ENCODE results near the gene WSCD2.

Gene WSCD2

DNA sequence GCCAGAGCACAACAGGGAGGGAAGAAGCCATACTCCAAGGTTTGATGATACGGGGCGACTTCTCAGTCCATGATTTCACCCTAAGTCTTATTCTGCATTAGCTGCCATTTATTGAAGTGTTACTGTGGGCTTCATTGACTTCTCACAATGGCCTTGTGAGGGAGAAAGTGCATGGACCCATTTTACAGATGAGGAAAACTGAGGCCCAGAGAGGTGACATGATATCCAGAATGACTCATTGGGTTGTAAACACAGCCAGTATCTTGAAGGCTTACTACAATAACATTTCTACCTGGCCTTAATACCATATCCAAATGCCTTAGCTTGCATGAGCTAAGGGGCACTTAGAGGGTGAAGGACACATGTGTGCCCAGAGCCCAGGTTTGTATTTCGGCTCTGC is 109.4 kb downstream of the WSCD2 start:
- no peak for DNase-seq

DNA sequence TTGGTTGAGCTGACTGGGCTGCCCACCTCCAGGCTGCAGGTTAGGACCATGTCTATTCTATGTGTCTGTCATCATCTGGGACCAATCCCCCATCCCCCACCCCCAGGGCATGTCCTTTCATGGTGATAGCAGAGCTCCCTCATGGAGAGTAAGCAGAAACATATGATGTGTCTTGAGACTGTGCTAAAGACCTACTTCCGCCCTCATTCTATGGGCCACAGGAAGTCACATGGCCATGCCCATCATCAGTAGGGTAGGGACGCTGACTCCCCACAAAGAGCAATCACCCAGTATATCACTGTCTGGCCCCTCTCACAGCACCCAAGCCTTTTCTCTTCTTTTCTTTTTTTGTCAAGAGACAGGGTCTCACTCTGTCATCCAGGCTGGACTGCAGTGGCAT is 110.3 kb downstream of the WSCD2 start:
- DNase-seq = no peak

DNA sequence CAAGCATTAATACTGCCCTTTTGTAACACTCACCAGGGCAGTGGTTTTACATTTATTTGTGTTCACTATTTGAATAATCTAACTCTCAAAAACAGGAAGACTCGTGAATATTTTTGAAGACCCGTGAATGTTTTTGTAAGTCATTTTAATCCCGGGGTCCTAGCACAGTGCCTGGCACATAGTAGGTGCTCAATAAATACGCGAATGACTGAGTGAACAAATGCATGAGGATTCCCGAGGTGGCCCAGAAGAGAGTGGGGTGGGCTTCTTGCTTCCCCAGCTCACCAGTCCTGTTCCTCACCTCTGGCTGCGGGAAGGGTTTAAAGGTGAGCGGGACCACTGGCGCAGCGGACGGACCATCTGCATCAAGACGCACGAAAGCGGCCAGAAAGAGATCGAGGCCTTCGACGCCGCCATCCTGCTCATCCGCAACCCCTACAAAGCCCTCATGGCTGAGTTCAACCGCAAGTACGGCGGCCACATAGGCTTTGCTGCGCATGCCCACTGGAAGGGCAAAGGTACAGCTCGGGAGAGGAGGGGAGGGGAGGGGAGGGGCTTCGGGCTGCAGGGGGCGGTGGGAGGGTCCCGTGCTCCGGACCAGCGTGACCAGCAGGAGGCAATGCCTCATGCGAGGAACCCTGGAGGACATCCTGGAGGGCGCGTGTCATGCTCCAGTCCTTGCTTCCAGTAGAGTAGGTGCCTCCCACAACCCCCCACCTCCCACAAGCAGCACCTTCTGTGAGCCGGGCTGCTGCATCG is 111.1 kb downstream of the WSCD2 start:
- DNase-seq = no peak

DNA sequence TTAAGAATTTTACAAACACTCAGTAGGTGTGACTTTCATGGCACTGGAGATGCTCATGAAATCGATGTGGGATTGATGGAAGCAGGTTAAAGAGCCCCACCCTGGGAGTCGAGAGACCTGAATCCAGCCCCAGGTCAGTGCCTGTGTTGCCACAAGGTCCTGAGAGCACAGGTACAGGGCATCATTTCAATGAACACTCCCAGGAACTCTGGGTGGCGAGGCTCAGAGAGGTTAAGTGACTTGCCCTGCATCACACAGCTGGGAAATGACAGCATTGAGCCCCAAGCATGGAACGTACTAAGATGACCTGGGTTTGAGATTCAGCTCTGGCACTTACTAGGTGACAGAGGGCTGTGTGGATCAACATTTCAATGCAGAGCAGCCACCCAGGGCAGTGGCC is 111.8 kb downstream of the WSCD2 start:
- DNase-seq = no peak

DNA sequence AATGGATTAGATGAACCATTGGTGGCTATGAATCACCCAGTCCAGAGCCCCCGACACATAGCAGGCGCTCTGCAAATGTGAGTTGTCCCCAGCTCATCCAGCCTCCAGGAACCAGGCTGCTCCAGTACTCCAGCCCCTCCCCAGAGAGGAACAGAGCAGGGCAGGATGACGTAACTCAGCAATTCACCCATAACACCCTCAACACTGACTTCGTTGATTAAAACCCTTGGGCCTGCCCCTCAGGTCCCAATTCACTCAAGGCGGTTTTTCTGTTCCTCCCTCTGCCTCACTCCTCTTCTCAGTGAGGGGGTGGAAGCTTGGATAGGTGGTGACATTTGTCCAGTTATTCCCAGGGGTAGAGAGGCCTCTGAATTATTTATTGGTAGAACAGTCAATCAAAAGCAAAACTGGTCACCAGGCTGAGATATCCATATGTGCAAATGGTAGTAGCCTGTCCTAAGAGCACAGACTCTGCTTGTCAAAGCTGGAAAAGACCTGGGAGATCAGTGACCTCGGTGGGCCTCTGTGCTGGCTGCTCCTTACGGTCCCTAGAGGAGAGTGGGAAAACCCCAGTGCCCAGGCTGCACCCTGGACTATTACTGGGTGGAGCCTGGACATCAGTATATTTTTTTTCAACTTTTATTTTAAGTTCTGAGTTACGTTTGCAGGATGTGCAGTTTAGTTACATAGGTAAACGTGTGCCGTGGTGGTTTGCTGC is 113.1 kb downstream of the WSCD2 start:
- DNase-seq = no peak

DNA sequence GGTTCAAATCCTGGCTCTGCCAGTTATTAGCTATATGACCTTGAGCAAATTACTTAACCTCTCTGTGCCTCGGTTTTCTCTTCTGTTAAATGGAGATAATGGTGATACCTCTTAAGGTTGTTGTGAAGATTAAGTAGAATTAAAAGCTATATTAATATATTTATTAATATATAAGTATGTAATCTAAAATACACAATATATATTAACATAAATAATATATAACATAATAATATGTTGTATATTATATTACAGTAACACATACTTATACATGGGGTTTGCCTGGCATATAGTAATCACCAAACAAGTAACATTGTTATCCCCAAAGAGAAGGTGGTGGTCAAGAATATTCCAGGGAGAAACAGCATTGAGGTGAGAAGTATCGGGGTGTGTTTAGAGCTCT is 118.0 kb downstream of the WSCD2 start:
- no peak for DNase-seq

DNA sequence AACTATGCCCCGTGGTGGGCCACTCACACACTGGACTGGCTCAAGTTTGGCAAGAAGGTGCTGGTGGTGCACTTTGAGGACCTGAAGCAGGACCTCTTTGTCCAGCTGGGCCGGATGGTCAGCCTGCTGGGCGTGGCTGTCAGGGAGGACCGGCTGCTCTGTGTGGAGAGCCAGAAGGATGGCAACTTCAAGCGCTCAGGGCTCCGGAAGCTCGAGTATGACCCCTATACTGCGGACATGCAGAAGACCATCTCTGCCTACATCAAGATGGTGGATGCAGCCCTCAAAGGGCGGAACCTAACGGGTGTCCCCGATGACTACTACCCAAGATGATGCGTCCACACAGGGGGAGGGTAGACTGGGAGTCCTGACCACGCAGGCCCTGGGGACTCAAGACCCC is 118.9 kb downstream of the WSCD2 start:
- DNase-seq = no peak

DNA sequence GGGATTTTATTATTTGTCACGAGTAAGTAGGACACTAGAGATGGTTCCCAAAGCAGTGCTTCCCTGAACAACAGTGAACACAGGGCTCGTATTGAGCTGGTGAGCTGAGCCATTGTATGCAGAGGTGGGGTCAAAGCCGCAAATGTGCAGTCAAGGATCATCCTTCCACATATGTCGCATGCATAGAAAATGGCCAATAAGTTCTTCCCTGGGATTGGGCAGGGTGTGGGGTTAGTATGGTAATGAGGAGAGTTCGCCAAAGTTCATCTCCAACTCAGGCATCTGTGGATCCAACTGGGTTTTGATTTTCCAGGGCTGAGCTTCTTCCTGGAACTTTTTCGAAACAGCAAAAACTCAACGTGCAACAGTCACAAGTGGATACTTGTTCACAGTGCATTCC is 123.4 kb downstream of the WSCD2 start:
- DNase-seq = no peak

DNA sequence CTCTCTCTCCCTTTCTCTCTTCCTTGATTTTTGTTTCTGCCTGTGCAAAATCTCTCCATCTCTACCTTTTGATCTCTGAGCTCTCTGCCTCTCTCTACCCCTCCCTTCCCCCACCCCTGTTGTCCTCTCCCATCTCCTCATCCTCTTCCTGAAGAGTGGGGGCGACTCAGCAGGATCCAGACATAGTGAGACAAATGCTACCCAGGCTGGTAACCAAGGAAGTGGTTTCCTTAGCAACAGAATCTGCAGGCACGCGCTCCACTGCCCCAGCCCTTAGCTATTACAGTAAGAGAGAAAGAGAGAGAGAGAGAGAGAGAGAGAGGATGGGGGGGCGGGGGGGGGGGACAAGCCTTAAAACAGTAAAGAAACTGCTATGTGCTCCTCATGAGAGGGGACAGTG is 124.5 kb downstream of the WSCD2 start:
- DNase-seq = no peak

DNA sequence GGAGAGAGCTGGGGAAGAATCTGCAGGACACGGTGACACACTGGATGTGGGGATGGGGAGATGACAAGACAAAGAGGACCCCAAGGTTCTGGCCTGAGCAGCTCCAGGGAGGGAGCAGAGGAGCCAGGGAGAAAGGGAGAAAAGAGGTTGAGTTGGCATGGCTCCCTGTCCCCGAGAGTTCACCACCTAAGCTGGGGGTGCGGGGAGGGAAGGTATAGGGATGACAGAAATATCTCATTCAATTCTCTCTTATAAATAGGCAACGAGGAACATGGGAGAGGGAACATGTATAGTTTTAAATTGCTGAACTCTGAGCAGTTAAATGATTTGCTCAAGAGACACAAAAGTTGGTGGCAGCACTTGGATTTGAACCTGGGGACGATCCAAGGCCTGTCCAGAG is 124.9 kb downstream of the WSCD2 start:
- DNase-seq = no peak

DNA sequence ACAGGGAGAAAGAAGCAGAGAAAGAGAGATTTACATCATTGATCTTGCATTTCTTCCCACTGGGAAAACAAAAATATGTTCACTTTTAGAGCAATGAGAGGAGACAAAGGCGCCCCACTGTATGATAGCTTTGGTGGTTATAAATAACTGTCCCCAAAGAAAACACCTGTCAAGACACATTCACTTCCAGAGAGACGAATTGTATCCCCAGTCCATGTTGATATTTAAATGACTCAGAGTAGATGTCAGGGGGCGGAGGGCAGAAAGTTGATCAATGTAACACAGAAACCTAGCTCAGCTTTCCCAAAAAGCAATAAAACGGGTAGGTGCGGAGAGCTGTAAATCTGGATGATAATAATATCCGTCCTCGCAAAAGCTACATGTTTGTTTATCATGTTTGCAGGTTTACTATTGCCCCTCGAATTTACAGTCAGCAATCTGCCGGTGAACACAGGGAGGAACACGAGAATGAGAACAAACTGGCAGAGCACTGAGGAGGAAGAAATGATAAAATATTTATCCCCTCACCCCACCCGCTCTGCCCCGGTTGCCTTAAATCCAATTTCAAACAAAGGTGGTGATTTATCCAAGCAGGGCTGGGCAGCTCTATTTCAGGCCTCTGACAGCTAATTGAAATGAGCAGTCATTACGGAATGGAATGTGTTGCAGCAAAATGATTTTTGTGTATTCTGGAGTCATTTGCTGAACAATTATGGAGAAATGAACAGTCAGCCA is 125.6 kb downstream of the WSCD2 start:
- DNase-seq = no peak

DNA sequence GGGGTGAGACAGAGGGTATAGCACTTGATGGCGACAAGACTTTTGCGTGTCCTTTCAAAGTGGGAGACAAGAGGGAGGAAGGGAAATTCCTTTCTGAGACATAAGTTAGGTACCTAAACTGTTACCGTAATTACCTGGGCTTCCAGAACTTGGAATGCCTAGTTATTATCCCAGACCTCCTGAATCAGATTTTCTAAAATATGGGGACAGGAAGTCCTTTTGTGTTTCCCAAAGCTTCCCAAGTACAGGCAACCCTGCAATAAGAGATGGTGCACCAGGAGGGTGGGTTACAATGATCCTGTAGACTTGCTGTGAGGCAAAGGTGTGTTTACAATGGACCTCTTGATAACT is 126.1 kb downstream of the WSCD2 start:
- DNase-seq = no peak

DNA sequence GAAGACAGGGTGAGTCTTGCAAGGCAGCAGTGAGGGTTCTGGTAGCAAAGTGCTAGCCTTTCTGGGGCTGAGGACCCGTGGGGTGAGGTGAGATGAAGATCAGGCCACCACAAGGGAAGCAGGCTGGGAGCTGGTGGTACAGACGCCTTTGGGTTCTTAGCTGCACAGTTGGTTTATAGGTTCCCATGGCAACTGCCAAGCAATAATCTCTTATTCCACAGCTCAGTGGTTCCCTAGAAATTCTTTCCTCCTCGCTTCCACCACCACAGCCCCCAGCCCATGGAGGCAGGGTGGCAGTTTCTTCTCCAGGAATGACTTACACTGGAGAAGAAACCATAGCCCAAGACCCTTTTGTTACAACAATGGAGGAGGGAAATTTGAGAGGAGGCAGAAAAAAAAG is 127.9 kb downstream of the WSCD2 start:
- DNase-seq = no peak

DNA sequence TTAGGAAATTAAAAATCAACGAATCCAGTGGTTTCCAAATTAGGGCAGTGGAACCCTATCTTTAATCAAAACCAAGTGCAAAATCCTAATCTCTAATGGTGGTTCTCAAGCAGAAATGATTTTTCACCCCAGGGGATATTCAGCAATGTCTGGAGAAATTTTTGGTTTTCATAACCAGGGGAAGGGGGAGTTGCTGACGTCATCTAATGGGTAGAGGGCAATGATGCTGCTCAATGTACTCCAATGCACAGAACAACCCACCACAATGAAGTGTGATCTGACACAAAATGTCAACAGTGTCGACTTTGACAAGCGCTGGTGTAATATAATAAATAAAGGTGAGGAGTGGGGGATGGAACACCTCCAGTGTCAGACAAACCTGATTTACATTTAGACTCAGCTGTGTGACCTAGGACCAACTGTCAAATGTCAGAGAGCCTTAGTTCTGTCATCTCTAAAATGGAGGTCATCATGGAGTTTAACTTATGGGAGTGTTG is 128.6 kb downstream of the WSCD2 start:
- DNase-seq = no peak

DNA sequence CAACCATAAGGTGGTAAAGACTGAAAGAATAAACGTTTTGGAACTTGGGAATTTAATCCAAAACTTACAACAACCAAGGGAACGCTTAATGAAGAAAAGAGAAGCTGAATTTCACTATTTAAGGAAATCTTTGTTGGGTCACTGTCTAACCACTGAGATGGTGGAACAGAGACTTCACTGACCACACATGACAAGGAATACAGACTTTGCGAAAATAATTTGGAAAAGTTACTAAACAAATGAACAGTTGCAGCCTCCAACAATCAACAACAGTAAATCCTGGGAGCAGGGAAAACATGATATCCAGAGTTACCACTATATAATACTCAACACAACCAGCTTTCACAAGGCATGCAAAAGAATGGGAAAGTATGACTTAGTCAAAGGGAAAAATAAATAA is 131.0 kb downstream of the WSCD2 start:
- DNase-seq = no peak

DNA sequence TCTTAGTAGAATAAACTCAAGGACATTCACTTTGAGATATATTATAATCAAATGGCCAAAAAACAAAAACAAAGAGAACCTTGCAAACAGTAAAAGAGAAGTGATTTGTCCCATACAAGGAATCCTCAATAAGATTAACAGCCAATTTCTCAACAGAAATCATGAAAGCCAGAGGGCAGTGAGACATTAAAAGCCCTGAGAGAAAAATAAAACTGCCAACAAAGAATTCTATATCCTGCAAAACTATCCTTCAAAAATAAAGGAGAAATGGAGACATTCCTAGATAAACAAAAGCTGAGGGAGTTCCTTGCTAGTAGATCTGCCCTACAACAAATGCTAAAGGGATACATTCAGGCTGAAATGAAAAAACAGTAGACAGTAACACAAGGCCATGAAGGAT is 131.9 kb downstream of the WSCD2 start:
- DNase-seq = no peak

DNA sequence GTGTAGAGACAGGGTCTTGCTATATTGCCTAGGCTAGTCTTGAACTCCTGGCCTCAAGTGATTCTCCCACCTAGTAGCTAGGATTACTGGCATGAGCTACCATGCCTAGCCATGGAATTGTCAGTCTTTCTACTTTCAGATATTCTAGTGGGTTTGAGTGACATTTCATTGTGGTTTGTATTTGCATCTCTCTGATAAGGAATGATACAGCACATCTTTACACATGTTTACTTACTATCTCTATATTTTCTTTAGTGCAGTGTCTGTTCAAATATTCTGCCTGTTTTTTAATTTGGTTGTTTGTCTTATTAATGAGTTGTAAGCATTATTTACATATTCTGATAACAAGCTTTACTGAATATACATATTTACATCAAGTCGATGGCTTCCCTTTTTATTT is 136.4 kb downstream of the WSCD2 start:
- no peak for DNase-seq

DNA sequence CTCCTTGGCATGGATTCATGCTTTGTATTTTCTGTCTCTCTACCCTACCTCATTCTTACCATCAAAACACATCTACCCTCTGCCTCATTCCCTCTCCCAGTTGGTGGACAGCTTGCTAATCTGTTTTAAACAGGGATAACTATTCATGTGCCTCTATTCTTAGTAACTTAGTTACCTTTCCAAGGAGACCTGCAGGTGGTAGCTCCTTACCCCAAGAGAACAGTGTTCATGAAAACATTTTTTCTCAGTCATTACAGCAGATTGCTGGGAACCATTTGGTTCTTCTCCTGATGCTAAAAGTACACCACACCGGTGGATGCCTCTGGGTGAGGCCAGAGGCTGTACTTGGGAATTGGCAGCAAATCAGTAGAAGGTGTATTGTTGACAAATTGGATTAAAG is 137.0 kb downstream of the WSCD2 start:
- no peak for DNase-seq

DNA sequence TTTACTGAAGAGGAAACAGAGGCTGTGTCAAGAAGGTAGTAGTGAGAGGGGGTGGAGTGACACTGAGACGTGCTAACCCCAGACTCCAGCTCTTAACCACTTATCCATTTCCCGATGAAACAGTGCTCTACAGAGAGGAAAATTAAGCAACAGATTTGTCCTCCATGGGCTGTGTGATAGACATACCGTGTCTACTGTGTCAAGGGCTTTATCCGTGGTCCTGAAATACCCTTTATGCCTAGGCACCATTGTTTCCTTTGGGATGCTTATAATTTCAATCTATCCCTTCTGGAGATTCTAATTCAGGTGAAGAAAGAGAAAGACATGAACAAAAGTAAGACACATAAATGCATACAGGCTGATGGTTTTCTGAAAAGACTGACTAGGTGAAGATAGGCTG is 138.4 kb downstream of the WSCD2 start:
- DNase-seq = no peak

DNA sequence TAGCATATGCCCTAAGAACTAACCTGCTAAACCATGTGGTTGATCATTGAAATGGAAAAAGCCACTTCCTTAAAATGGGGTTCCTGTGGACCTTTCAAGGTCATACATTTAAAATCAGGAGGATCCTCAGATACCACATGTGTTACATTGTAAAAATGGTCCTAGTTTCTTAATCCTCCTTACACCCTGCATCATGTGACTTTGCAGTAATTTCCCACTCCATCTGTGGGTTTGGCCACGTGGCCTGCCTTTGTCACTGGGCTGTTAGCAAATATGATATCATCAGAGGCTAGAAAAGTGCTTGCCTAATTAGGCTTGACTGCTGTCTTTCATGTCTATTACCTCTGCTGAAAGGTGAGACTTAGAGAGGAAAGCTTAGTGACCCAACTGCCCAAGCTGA is 139.3 kb downstream of the WSCD2 start:
- no peak for DNase-seq

DNA sequence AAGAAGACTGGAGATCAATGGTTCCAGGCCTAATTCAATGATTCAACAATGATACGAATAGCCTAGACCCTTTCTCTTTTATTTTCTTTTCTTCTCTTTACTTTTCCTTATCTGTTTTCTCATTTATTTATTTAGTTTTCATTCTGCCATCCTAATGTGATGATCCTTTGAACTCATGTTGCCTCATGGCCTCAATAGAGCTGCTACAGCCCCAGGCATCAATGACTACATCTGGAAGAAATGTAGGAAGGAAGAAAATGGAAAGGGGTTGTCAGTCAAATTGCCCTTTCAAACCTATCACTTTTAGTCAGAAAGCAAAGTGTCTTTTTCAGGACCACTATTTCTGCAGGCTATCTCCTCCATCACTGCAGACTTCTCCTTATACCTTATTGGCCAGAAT is 140.1 kb downstream of the WSCD2 start:
- DNase-seq = no peak

DNA sequence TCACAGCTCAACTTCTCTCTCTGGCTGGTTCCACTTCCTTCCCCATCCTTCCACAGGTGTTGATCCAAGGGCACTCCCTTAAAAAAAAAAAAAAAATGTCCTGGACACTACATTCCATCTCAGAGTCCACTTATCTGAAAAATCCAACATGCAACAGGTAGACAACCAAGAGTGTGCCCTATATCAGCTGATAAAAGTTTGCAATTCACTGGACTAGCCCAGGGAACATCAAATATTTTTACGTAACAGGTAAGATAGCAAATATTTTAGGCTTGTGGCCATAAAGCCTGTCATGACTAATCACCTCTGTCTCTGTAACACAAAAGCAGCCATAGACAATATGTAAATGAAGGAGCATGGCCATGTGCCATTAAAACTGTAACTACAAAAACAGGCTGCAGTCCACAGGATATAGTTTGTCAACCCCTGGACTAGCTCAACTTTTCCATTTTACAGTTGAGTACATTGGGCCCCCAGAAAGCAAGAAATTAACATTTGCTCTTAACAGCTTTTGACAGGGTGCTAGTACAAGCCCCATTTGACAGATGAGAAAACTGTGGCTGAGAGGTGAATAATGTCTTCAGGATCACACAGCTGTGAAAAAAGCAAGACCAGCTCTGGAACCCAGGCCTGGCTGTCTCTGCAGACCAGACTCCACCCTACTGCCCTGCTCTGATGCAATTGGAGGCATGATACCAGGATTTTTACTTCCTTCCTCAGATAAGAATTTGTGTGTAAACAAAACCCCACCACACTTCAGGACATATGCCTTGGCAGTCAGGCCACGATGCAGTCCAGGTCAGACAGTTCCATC is 141.2 kb downstream of the WSCD2 start:
- DNase-seq = no peak

DNA sequence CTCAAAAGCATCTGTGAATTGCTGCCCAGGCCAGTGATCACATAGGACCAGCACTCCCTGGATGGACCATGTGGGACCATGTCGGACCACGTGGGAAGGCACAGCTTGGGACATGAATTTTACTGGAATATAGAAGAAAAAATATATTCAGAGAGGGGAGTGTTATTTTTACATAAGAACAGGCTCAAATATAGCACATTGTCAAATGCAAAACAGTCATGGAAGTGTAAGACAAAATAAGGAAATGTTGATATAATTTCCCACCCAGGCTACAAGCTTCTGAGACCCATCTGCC is 141.7 kb downstream of the WSCD2 start:
- no peak for DNase-seq

Measured in CD4-positive, alpha-beta T cell treated with Interleukin-12 subunit alpha and Interleukin-12 subunit beta, for 1 hour (primary cell).